Panc1 (cell line): ENCODE data around the gene SPDYC.

Experiments
- CTCF ChIP-seq: fragments of 450-650 bp; IDR thresholded peaks from 2 replicates; pipeline ENCODE4 v1.5.1; 2017; ENCODE audit warnings: mild to moderate bottlenecking
- POLR2AphosphoS5 ChIP-seq: IDR thresholded peaks from 2 replicates; pipeline ENCODE4 v1.6.1; 2012; ENCODE audit warnings: mild to moderate bottlenecking, low read depth, low read length, moderate library complexity
- REST ChIP-seq, 2 experiments: IDR thresholded peaks; 2 replicates each; pipeline ENCODE4 v1.6.1; 2011 to 2012; ENCODE audit warnings: low read depth in 2 of 2, control low read depth in 1 of 2, low read length in 1 of 2, mild to moderate bottlenecking in 1 of 2, moderate library complexity in 1 of 2; ENCODE audit not compliant: insufficient read depth in 1 of 2
- SIN3A ChIP-seq: IDR thresholded peaks from 2 replicates; pipeline ENCODE4 v1.6.1; 2012; ENCODE audit warnings: low read depth, mild to moderate bottlenecking, low read length, moderate library complexity, borderline replicate concordance; ENCODE audit not compliant: insufficient read depth
- TCF7L2 ChIP-seq: IDR thresholded peaks from 2 replicates; pipeline ENCODE4 v1.6.1; 2011; ENCODE audit warnings: mild to moderate bottlenecking, low read depth, low read length, inconsistent platforms

GRCh38 chr11:65169164-65169641, 830 bp upstream of the SPDYC start:
- TF ChIP-seq REST (IDR thresholded peaks at IDR 0.05; ENCODE audit: insufficient read depth in 1 of 2, low read depth in 2 of 2, low read length in 1 of 2), result no peak
- no peak for TF ChIP-seq POLR2AphosphoS5
- no peak for TF ChIP-seq CTCF
- TF ChIP-seq TCF7L2, result no peak
- TF ChIP-seq SIN3A, result no peak
